ENCODE measurements around the gene CCDC32. TPM values are rescaled to one million over a fixed set of nuclear protein-coding genes. Genes with fewer than 3 reads are reported as not detected.
A peak's percentile ranks its signal among the peaks of the same experiment; 100 is the strongest.

The CCDC32 gene
- total and polyA plus RNA-seq, 10 donors: 27.3 to 64.1 (median 44.9) TPM

GRCh38 chr15:40512440-40512839 lies 52.4 kb downstream of the CCDC32 start:
- H3K36me3 ChIP-seq: no peaks in the 10 kb centered on the region
- no peak overlapping the region for H3K4me3 ChIP-seq
- peaks cover 0 to 49% (median 2%) of the 10 kb centered on the region in 7 donors for H3K27me3 ChIP-seq (replicated peaks in 1 of 7)
- intact Hi-C loops (cut with DNase I; ENCODE audit: low total_unique reads): no loop called here
- H3K9me3 ChIP-seq: no peaks in the 10 kb centered on the region
- DNase-seq: no peak
- TF ChIP-seq POLR2A (IDR thresholded peaks at IDR 0.05): no peak
- peaks cover 9 to 23% (median 20%) of the 10 kb centered on the region in 6 donors for H3K4me1 ChIP-seq
- H3K27ac ChIP-seq: peak overlapping the region in 1 of 8 donors; percentile 58
- 97 to 100% (median 98%) methylated on average over 2 of the region's 2 CpGs for WGBS, 5 donors

- Histone ChIP-seq H3K36me3 (no peaks in the 10 kb centered on the region), H3K4me1 (peaks cover 15 to 32% (median 29%) of the 10 kb centered on the region in 6 donors), H3K27ac (peak overlapping the region in 6 of 8 donors; percentile 26 to 58 (median 46)), H3K4me3 (peak overlapping the region; percentile 35 to 73 (median 50)), H3K27me3 (replicated peaks in 1 of 7) (peaks cover 0 to 58% (median 2%) of the 10 kb centered on the region in 7 donors), H3K9me3 (no peaks in the 10 kb centered on the region)
- DNase-seq: peak; percentile 89
- no peak for TF ChIP-seq CTCF (IDR thresholded peaks at IDR 0.05 in 8 of 11, conservative IDR thresholded peaks at IDR 0.05 in 3 of 11)
- TF ChIP-seq POLR2AphosphoS5 (IDR thresholded peaks at IDR 0.05): peak; percentile 63 to 85 (median 79)
- no peak for TF ChIP-seq POLR2A (IDR thresholded peaks at IDR 0.05)
- WGBS, 5 donors: 1 to 2% (median 1%) methylated on average over 40 to 61 of the region's 61 CpGs
- intact Hi-C loops (cut with DNase I; ENCODE audit: low total_unique reads): no loop called here
These were observed 53.2 kb downstream of the CCDC32 start for GRCh38 chr15:40511472-40512133.

GRCh38 chr15:40511093-40511471 lies 53.8 kb downstream of the CCDC32 start:
- peak; percentile 77 for DNase-seq
- peak overlapping the region; percentile 35 to 73 (median 50) for H3K4me3 ChIP-seq
- 14 to 20% (median 16%) methylated on average over 13 to 22 of the region's 22 CpGs for WGBS, 5 donors
- peaks cover 16 to 35% (median 31%) of the 10 kb centered on the region in 6 donors for H3K4me1 ChIP-seq
- intact Hi-C loops (cut with DNase I; ENCODE audit: low total_unique reads): no loop called here
- no peak for TF ChIP-seq POLR2A (IDR thresholded peaks at IDR 0.05)
- no peak for TF ChIP-seq CTCF (IDR thresholded peaks at IDR 0.05 in 8 of 11, conservative IDR thresholded peaks at IDR 0.05 in 3 of 11)
- no peak for TF ChIP-seq POLR2AphosphoS5 (IDR thresholded peaks at IDR 0.05)
- H3K27me3 ChIP-seq (replicated peaks in 1 of 7): peaks cover 0 to 63% (median 2%) of the 10 kb centered on the region in 7 donors
- no peaks in the 10 kb centered on the region for H3K36me3 ChIP-seq
- H3K27ac ChIP-seq: peak overlapping the region in 6 of 8 donors; percentile 26 to 58 (median 46)
- H3K9me3 ChIP-seq: no peaks in the 10 kb centered on the region

GRCh38 chr15:40510201-40510600 lies 54.6 kb downstream of the CCDC32 start:
- DNase-seq: no peak
- Histone ChIP-seq H3K9me3 (no peaks in the 10 kb centered on the region), H3K27me3 (replicated peaks in 1 of 7) (peaks cover 0 to 68% (median 2%) of the 10 kb centered on the region in 7 donors), H3K27ac (no peak overlapping the region), H3K36me3 (no peaks in the 10 kb centered on the region), H3K4me1 (peaks cover 16 to 35% (median 31%) of the 10 kb centered on the region in 6 donors), H3K4me3 (no peak overlapping the region)
- WGBS, 5 donors: 58 to 95% (median 85%) methylated on average over 2 of the region's 2 CpGs
- TF ChIP-seq POLR2AphosphoS5 (IDR thresholded peaks at IDR 0.05): no peak
- no peak for TF ChIP-seq POLR2A (IDR thresholded peaks at IDR 0.05)
- TF ChIP-seq CTCF (IDR thresholded peaks at IDR 0.05 in 8 of 11, conservative IDR thresholded peaks at IDR 0.05 in 3 of 11): no peak
- intact Hi-C loops (cut with DNase I; ENCODE audit: low total_unique reads): no loop called here
